ENCODE results near the gene NPAS2. TPM values are rescaled to one million over a fixed set of nuclear protein-coding genes. Genes with fewer than 3 reads are reported as not detected.

The NPAS2 gene
- polyA plus RNA-seq, 1 experiment: 13.5 TPM

- H3K9me3 ChIP-seq (ENCODE audit: control insufficient read depth, insufficient read depth, low read length): no peaks in the 10 kb centered on the region
- CTCF ChIA-PET: interaction anchor here (1.1 kb wide), 1 partner anchor 176 kb away, joined by 5 read pairs; no protein-coding TSS in a partner anchor
- no peaks in the 10 kb centered on the region for H3K27me3 ChIP-seq (ENCODE audit: control insufficient read depth, insufficient read depth, low read length)
Measured at GRCh38 chr2:100906679-100907078, 86.7 kb downstream of the NPAS2 start.

GRCh38 chr2:100907832-100908231 lies 87.9 kb downstream of the NPAS2 start:
- Histone ChIP-seq H3K27ac (ENCODE audit: low read depth, low read length) (no peak overlapping the region), H3K27me3 (ENCODE audit: control insufficient read depth, insufficient read depth, low read length) (no peaks in the 10 kb centered on the region), H3K9me3 (ENCODE audit: control insufficient read depth, insufficient read depth, low read length) (no peaks in the 10 kb centered on the region), H3K4me3 (ENCODE audit: low read depth, low read length) (no peak overlapping the region)
- POLR2A ChIA-PET: no interaction called here
- TF ChIP-seq, protein P1, sequence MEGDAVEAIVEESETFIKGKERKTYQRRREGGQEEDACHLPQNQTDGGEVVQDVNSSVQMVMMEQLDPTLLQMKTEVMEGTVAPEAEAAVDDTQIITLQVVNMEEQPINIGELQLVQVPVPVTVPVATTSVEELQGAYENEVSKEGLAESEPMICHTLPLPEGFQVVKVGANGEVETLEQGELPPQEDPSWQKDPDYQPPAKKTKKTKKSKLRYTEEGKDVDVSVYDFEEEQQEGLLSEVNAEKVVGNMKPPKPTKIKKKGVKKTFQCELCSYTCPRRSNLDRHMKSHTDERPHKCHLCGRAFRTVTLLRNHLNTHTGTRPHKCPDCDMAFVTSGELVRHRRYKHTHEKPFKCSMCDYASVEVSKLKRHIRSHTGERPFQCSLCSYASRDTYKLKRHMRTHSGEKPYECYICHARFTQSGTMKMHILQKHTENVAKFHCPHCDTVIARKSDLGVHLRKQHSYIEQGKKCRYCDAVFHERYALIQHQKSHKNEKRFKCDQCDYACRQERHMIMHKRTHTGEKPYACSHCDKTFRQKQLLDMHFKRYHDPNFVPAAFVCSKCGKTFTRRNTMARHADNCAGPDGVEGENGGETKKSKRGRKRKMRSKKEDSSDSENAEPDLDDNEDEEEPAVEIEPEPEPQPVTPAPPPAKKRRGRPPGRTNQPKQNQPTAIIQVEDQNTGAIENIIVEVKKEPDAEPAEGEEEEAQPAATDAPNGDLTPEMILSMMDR (IDR thresholded peaks at IDR 0.05; ENCODE audit: low read depth, low read length): no peak
- CTCF ChIA-PET: no interaction called here
- no peak for DNase-seq (ENCODE audit: low read depth, low spot score)

More at GRCh38 chr2:100906679-100907078, 86.7 kb downstream of the NPAS2 start:
- no peak overlapping the region for H3K27ac ChIP-seq (ENCODE audit: low read depth, low read length)
- no peak for DNase-seq (ENCODE audit: low read depth, low spot score)
- TF ChIP-seq, protein P1 (IDR thresholded peaks at IDR 0.05; ENCODE audit: low read depth, low read length): no peak
- H3K4me3 ChIP-seq (ENCODE audit: low read depth, low read length): no peak overlapping the region
- POLR2A ChIA-PET: no interaction called here

- Histone ChIP-seq H3K27ac (ENCODE audit: low read depth, low read length) (no peak overlapping the region), H3K9me3 (ENCODE audit: control insufficient read depth, insufficient read depth, low read length) (no peaks in the 10 kb centered on the region), H3K27me3 (ENCODE audit: control insufficient read depth, insufficient read depth, low read length) (no peaks in the 10 kb centered on the region), H3K4me3 (ENCODE audit: low read depth, low read length) (no peak overlapping the region)
- POLR2A ChIA-PET: no interaction called here
- TF ChIP-seq, protein P1 (IDR thresholded peaks at IDR 0.05; ENCODE audit: low read depth, low read length): no peak
- no peak for DNase-seq (ENCODE audit: low read depth, low spot score)
- CTCF ChIA-PET: interaction anchor here (0.7 kb wide), 1 partner anchor 82 kb away, joined by 3 read pairs; no protein-coding TSS in a partner anchor
Measured at GRCh38 chr2:100909534-100910081, 89.7 kb downstream of the NPAS2 start.

- no peak for DNase-seq (ENCODE audit: low read depth, low spot score)
- Histone ChIP-seq H3K27ac (ENCODE audit: low read depth, low read length) (no peak overlapping the region), H3K27me3 (ENCODE audit: control insufficient read depth, insufficient read depth, low read length) (no peaks in the 10 kb centered on the region), H3K9me3 (ENCODE audit: control insufficient read depth, insufficient read depth, low read length) (no peaks in the 10 kb centered on the region), H3K4me3 (ENCODE audit: low read depth, low read length) (no peak overlapping the region)
- TF ChIP-seq, protein P1 (IDR thresholded peaks at IDR 0.05; ENCODE audit: low read depth, low read length): no peak
- ChIA-PET POLR2A (no interaction called here), CTCF (no interaction called here)
Measured at GRCh38 chr2:100910111-100910510, 90.2 kb downstream of the NPAS2 start.

GRCh38 chr2:100919316-100919715 lies 99.4 kb downstream of the NPAS2 start:
- ChIA-PET POLR2A (interaction anchor here (0.6 to 1.3 kb wide), 2 partner anchors 16 to 384 kb away, joined by 4 to 8 read pairs; no protein-coding TSS in a partner anchor), CTCF (no interaction called here)
- Histone ChIP-seq H3K9me3 (ENCODE audit: control insufficient read depth, insufficient read depth, low read length) (no peaks in the 10 kb centered on the region), H3K27me3 (ENCODE audit: control insufficient read depth, insufficient read depth, low read length) (no peaks in the 10 kb centered on the region), H3K4me3 (ENCODE audit: low read depth, low read length) (no peak overlapping the region), H3K27ac (ENCODE audit: low read depth, low read length) (no peak overlapping the region)
- TF ChIP-seq, protein P1 (IDR thresholded peaks at IDR 0.05; ENCODE audit: low read depth, low read length): peak; percentile 34
- DNase-seq (ENCODE audit: low read depth, low spot score): no peak

Measured in AG04450 (cell line).